Colon (tissue), 2 donors: ENCODE measurements around the gene HOXC6.

Experiments used
- FAIRE-seq: peaks from 2 replicates; lab custom pipeline; 2012; peaks lifted over from hg19 to GRCh38; lab: Jason Lieb, UNC
- donor health status: control.
- donor health status: control.

Gene HOXC6

GRCh38 chr12:54042970-54043853 lies 15.0 kb downstream of the HOXC6 start:
- FAIRE-seq = no peak

DNA sequence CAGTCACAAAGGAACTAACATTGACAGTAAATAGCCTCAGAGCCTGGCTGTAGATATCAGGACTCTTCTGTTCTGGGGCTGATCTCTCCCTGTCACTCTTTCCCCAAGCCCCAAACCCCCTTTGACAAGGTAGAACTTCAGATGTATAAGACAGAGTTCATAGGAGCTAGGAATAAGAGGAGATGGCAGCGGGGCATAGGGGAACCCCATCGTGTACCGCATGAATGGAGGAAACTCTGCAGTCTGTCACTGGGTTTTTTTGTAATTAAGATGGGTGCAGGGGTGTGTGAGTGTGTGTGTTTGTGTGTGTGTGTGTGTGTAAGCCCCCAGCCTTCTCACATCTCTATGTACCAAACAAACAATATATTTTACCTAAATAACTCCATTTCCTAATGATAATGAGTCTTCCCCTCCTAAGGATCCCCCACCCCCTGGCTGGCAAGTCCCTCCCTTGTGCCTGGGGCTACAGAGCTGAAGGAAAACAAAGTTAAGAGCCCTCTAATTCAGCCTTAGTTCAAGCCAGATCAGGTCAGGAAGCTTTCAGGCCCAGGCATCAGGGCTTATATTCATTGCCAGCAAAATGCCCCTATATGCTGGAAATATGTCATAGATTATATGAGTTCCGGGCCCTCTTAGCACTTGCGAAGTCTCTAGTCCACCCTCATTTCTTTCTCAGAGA lies 16.3 kb downstream of the HOXC6 start:
- no peak for FAIRE-seq

DNA sequence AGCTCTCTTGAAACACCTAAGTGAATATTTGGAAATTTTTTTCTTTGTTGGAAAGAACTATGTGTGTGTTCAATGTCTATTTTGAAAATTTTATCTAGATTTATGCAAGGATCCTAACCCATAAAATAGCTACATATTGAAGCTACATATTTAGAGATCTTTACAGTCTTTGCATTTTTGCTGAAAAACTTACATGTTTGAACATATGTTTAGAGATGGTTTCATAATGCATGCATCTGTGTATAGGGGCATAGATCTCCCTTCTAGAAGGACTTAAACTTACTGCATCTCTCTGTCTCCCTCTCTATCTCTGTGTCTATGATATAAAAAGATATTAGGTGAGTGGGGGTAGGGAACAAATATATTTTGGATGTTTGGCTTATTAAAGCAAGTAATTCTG lies 17.2 kb downstream of the HOXC6 start:
- FAIRE-seq = no peak

DNA sequence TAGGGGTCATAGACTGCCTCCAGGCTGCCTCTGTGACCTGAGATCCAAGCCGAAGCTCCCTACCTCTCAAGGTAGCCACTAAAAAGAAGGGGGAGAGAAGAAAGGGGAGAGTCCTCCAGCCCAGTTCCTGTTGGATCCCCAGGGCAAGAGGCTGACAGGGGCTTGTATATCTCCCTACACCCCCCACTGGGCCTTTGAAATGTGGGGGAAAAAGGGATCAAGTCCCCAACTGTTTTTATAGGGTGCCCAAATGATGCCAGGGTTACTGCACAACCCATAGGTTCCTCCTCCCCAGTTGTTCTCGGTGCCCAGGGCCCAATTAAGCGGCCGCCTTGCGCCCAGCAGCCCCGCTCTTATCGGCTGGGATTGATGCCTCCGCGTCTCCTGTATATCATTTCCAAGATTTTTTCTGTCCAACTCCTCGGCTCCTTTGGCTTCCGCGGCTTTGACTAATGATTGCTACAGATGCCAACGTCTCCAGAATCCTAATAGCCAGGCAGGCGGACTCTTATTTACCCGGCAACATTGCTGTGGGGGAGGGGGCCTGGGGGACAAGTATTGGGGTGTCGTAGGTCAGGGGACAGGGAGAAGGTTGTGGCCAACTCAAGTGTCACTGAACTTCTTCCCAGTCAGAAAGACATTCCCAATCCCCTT lies 17.8 kb downstream of the HOXC6 start:
- FAIRE-seq = no peak

DNA sequence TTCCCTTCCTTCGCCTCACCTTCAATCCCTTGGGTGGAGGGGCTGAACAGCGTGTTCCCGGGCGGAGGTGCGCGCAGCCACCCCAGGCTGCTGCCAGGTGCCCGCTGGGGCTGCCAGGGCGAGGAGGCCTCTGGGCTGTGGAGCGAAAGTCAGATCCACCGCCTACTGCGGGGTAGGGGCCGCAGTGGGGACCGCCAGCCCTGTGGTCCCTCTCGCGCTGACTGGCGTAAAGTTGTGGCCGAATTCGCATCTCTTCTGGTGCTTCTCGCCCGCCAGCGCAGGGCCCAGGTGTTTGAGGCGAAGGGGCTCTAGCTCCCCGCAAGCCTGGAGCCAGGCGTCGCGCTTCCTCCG lies 18.5 kb downstream of the HOXC6 start:
- FAIRE-seq = no peak

DNA sequence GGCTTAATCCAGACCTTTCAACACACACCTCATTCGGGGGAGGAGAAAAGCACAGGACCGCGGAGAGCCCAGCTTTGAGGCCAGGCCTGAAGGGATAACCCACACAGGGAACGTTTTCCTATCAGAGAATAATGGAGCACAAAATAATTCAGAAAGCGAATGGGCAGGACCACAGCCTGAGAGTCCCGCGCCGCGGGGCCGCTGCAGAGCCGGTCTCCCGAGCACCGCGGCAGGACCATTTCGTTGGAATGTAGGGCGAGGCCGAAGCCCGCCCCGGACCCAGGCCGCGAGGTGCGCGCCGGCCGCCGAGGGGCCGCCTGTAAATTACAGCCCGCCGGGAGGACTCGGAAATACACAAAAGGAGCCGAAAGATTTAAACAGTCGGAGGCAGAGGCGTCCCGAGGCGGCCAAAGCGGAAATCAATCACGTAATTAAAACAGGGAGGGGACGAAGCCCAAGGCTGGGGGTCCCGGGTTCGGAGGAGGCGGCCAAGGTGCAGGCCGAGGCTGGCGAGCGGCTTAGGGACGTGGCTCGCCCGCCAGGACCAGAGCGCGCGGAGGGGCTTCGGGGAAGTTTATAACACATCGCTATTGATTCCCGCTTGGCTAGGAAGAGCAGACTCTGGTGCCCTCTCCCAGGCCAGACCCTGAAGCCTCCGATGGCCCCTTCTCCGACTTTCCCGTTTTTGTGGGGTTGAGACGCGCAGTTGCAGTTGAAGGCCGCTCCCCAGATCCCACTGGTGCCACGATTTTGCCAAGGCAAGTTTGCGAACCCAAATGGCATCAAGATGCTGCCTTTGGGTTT lies 19.1 kb downstream of the HOXC6 start:
- FAIRE-seq = no peak

GRCh38 chr12:54047964-54048303 lies 19.7 kb downstream of the HOXC6 start:
- FAIRE-seq = no peak

GRCh38 chr12:54048406-54049093 lies 20.3 kb downstream of the HOXC6 start:
- FAIRE-seq = no peak

DNA sequence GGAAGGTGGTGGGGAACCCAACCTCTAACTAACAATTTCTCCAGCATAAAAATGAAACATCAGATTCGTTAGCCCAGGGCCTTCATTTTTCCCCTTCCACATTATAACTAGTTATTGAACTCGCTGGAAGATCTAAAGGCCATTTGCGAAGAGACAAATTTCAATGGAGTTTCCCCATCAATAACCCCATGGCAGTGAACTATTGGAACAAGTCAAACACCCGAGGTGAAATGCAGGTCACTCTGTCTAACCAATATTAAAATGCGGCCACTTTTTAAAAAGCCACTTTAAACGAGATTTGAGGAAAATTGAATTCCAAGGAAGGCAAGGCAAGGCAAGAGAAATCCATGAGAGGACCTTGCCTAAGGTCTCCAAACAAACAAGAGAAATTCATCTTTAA lies 20.9 kb downstream of the HOXC6 start:
- FAIRE-seq = no peak

GRCh38 chr12:54050482-54050810 lies 22.2 kb downstream of the HOXC6 start:
- no peak for FAIRE-seq

DNA sequence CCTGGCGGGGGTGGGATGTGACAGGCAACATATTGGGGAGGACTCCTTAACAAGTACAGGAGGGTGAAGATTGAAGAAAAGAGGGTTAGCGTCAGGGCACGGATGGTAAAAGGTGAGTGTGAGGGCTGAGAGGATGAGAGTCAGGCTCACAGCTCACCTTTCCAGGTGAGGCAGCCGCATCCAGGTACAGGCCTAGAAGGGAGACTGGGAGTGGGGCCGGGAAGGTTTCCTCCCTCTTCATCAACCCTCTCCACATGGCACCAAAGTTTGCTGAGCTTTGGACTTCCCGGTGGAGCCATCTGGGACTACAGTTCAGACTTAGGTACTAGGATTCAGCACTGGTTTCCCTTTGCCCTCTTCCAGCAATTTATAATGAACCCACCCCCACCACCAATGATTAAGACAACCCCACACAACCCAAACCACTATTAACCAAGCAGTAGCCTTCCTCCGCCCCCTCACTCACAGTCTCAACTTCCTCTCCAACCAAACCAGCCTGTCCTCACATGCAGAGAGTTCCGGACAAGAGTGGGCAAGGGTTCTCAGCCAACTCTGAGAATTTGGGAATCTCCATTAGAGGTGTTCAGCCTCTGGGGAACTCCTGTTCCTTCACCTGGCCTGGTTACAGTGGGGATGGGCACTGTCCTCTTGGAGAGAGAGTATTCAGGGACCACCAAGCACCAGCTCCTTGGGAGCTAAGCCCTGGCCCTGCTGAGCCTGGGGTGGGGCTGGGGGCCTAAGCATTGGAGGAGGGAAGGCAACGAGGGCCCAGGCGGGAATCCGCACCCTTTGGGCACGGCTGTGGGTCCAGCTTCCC lies 23.0 kb downstream of the HOXC6 start:
- no peak for FAIRE-seq

DNA sequence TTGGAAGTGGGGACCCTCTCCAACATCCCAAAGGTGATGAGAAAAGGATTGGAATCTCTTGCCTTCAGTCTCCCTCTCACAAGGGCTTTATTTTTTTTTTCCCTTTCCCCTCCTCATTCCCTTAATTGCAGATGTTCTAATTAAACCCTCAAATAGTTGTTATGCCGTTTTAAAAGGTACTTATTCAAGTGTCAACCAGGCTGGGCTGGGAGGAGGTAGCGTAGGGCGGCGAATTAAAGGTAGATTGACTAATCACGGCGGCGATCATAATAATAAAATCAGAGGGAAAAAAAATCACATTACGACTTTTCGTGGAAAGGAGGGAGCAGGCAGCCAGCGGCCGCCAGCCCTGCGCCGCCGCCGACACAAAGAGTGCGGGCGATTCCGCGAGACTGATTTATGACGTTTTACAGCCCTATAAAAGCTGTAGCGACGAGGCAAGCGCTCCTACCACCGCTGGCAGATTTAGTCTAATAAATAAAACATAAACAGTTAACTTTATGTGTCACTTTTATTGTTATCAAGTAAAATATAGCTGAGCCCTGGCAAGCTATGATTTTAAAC lies 23.7 kb downstream of the HOXC6 start:
- FAIRE-seq = no peak

DNA sequence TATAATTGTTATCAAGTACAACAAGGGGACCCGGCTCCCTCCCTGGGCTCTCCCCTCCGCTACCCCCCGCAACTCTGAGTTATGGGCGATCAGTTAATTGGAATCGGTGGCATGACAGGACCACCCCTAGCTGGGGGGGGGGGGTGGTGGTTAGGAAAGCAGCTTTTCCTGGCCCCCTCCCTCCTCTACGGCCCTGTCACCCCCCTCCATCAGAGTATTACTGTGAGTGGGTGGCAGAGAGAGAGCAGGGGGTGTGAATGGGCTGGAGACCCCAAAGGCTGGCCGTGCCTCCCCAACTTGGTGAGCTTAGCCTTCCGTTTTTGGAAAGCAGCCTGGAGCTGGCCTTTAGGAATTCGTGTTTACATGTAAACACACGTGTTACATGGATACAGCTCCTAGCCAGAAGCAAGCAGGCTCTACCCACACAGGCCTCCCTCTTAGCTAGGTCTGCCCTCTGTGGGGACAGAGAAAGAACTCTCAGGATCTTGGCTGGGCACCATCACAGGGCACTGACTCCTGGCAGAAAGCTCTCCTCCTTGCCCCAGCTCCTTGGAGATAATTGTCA lies 24.3 kb downstream of the HOXC6 start:
- FAIRE-seq = no peak

- no peak for FAIRE-seq
Observed at GRCh38 chr12:54053003-54053750, 24.9 kb downstream of the HOXC6 start.

DNA sequence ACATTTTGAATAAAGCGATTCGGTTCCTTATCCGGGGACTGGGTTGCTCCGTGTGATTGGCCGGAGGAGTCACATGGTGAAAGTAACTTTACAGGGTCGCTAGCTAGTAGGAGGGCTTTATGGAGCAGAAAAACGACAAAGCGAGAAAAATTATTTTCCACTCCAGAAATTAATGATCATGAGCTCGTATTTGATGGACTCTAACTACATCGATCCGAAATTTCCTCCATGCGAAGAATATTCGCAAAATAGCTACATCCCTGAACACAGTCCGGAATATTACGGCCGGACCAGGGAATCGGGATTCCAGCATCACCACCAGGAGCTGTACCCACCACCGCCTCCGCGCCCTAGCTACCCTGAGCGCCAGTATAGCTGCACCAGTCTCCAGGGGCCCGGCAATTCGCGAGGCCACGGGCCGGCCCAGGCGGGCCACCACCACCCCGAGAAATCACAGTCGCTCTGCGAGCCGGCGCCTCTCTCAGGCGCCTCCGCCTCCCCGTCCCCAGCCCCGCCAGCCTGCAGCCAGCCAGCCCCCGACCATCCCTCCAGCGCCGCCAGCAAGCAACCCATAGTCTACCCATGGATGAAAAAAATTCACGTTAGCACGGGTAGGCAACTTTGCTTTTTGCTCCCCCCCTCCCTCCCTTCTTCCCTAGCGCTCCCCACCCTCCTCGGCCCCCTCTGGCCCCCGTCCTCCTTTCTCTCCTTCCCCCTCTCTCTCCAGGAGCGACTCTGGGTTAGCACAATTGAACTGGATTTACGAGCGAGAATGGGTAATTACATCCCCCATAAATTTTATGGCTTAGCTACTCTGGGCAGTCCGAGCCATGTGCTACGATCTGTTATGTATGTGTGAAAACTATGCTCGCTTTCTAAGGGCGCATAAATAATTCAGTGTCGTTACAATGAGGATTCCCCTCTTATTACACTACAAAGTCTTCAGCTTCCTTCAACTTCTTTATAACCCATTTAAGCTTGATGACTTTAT lies 25.8 kb downstream of the HOXC6 start, which contains the start of gene HOXC4:
TSS of gene HOXC4 (plus strand) at position 85 of the 991 bp plus-strand sequence. CDS start at position 173, 88 bp downstream.
- FAIRE-seq = no peak

DNA sequence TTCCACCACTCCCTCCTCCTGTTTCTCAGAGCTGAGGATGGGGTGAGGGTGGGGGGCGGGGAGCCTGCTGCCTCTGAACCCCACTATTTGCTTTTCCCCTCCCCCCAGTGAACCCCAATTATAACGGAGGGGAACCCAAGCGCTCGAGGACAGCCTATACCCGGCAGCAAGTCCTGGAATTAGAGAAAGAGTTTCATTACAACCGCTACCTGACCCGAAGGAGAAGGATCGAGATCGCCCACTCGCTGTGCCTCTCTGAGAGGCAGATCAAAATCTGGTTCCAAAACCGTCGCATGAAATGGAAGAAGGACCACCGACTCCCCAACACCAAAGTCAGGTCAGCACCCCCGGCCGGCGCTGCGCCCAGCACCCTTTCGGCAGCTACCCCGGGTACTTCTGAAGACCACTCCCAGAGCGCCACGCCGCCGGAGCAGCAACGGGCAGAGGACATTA lies 26.5 kb downstream of the HOXC6 start:
- no peak for FAIRE-seq

GRCh38 chr12:54055552-54055951 lies 27.3 kb downstream of the HOXC6 start:
- no peak for FAIRE-seq

DNA sequence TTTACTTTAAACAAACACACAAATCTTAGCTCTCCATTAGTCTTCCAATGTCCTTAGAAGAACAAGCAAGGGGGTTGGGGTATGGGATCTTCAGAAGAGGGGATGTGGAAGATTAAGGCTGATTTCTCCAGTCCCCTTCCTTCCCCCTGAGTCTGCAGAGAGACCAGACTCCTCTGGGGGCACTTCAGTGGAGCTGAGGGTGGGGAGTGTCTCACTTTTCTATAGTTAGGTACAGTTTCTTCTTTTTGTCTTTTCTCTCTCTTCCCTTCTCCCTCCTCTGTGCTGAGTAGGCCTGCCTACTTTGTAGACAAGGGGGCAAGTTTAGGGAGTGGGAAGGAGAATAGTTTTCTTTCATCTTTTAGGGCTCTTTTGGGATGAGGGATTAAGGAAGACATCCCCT lies 27.9 kb downstream of the HOXC6 start:
- no peak for FAIRE-seq
